Measurements from ENCODE around the gene KANK3.
"Not testable (repeated sequence)": the region's sequence is repeated elsewhere in the genome, so short reads cannot be mapped to it uniquely, and the experiment has no call there.

The KANK3 gene

DNA sequence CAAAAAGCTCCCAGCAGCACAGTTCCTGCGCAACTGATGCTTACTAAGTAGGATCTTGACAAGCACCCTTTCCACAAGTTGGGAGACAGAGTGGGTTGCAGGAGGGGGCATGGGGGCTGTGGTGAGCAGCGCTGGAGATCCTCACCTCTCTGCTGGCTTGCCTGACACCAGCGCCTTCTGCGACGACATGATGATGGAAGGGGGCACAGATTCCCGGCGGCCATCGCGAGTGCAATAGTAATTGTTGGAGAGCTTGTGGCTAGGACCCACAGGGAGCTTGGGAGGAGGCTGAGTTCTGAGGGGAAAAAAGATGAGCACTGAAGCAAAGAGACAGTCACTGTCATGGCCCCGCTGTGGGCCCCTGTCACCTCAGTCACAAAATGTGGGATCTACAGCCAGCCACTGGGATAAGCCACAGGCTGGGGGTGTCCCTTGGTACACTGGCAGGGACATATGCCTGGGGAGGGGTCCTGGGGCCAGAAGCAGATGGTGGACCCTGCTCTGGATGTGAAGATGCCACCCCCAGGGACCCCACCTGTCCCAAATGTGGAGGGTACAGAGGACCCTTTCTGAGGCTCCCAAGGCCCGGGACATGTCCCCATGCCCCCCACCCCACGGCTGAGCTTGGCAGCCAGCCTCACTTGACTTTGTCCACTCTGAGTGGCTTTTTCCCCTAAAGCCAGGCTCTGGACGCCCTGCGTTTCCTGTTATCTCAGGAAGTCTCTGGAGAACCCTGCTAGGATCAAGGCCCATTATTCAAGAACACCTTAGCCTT is 26.5 kb downstream of the KANK3 start:
- DNase-seq = no peak

DNA sequence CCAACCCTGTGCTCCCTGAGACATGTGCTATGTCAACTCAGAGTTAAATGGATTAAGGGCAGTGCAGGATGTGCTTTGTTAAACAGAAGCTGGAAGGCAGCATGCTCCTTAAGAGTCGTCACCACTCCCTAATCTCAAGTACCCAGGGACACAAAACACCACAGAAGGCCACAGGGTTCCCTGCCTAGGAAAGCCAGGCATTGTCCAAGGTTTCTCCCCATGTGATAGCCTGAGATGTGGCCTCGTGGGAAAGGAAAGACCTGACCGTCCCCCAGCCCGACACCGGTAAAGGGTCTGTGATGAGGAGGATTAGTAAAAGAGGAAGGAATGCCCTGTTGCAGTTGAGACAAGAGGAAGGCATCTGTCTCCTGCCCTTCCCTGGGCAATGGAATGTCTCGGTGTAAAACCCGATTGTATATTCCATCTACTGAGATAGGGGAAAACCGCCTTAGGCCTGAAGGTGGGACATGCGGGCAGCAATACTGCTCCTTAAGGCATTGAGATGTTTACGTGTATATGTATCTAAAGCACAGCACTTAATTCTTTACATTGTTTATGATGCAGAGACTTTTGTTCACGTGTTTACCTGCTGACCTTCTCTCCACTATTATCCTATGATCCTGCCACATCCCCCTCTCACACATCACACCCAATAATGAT is 28.0 kb downstream of the KANK3 start:
- not testable (repeated sequence) for DNase-seq

GRCh38 chr19:8311461-8312260 is 31.4 kb downstream of the KANK3 start:
- no peak for DNase-seq

- no peak for DNase-seq
Measured at GRCh38 chr19:8310342-8311055, 32.6 kb downstream of the KANK3 start.

GRCh38 chr19:8308891-8309291 is 34.2 kb downstream of the KANK3 start:
- DNase-seq = no peak

GRCh38 chr19:8307965-8308866 is 34.8 kb downstream of the KANK3 start, which contains the start of gene CD320:
Gene CD320, minus strand, starts transcription at chr19:8308358. Its CDS starts 68 bp downstream, at chr19:8308290.
- DNase-seq = peak; percentile 80 to 87

GRCh38 chr19:8307400-8307964 is 35.6 kb downstream of the KANK3 start:
- DNase-seq = no peak

GRCh38 chr19:8306235-8307054 is 36.6 kb downstream of the KANK3 start:
- DNase-seq = no peak

DNA sequence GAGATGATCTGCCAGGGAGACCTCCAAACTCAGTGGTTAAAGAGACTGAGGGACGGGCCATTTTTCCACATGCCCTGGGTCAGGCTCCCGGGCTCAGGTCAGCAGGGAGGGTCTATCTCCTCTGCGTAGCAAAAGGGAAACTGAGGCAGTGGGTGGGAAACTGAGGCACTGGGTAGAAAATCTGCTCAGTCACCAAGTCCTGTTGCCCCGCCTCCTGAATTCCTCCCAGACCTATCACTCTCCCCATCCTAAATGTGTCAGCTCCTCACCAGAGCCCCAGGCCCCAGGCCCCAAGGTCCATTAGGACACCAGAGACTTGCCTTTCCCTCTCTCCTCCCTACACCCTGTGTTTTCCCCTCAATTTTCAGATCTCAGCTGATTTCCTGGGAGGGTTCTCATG is 37.3 kb downstream of the KANK3 start:
- no peak for DNase-seq

- DNase-seq = no peak
Measured at GRCh38 chr19:8304841-8305621, 38.0 kb downstream of the KANK3 start.

DNA sequence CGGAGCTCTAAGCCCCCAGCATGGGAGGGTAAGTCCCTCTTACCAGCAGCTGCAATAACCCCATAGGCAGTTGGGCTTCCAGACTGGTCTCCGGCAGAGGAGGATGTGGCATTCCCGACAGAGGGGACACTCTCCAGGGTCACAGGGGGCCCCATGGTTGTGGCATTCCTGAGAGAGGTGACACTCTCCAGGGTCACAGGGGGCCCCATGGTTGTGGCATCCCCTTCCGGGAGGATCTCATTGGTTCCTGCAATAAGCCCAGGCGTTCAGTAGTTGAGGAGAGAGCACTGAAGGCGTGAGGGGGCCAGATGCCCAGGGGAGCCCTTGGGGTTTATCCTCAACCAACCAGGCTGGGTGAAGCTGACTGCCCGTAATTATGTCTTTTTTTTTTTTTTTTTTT is 40.3 kb downstream of the KANK3 start:
- no peak for DNase-seq

DNA sequence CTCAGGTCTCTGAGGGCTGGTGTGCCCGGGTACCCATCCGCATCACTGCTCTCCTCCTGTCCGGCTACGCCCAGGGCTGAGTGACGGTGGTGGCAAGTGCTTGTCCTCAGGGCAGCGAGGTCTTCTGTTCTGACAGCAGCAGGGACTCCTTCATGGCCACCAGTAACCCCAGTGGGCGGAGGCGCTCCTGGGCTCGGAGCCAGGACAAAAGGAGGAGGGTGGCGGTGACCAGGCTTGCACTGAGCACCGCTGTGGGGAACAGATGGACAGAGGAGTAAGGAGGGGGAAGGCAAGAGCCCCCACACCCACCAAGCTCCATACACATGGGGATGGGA is 40.7 kb downstream of the KANK3 start:
- DNase-seq = no peak

DNA sequence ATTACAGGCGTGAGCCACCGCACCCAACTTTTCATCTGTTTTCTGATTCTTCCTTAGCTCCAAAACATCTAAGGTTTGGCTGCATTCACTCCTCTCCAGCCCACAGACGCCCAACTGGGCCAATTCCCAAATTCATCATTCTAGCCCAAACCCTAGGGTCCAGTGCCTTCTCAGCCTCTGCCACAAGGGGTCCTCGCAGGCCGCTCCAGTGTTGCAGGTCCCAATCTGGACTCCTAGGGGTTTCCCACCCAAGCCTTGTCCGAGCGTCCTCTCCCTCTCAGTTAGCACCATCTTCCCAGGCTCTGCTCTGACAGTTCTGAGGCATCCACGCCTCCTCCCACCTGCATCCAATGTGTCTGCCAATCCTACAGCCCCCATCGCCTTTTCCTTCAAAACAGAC is 51.7 kb downstream of the KANK3 start:
- DNase-seq = not testable (repeated sequence)

GRCh38 chr19:8276508-8276907 is 66.6 kb downstream of the KANK3 start:
- not testable (repeated sequence) for DNase-seq
